HG02588 (cell line): ENCODE data around the gene GRIK4.

Experiments used
- ATAC-seq: cut with Tn5 transposase; IDR thresholded peaks from one replicate; pipeline ENCODE4 v1.9.1; 2021; ENCODE audit warnings: mild to moderate bottlenecking, moderate library complexity; ENCODE audit not compliant: unreplicated experiment

The GRIK4 gene

DNA sequence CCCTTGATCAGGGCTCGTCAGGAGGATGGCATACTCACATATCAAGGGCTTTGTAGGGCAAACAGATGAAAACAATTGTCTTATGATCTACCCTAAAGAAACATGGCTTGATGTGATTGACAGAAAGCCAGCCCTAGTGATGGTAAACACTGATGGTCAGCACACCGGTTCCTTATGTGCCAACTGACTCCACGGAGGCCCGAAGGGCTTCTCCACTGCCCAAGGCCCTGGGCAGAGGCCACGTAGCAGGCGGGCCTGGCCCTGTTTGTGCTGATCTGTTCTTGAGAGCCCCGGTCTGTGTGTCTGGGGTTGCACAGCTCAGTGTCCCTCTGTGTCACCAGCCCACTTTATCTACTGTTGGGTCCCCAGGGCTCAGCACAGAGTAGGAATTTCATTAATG, 115.2 kb downstream of the GRIK4 start:
- ATAC-seq, result no peak

DNA sequence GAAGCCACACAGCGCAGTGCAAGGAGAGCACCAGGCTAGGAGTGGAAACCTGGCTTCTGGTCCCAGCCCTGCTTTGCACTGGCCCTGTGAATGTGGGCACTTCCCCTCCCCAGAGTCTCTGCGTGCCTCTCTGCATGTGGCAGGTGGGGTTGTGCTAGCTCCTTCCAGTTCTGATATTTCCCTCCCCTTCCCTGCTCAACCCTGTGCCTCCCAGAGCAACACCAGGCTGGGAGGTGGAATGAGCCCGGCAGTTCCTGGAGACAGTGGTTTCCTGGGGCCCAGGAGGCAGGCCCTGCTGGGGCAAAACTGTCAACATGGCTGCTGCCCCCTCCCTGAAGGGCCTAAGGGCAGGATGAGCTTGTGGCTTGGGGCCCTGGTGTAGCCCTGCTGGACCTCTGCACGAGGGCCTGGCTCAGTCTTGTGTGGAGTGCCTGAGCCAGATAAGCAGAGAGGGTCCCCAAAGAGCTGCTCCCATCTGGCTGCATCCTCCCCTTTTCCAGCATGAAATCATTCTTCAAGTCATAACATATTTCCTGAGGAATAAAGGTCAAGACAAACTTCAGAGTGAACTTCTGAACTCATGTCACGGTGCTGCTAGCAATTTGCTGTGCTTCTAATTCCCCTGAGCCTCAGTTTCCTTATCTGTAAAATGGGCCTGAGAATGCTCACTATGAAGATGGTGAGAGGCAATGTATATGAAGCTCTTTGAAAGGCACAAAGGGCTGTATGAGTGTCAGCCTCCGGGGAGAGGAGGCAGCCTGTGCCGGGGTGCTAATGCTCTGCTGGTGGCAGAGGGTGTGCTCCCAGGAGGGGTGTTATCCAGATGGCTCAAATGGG, 116.0 kb downstream of the GRIK4 start:
- no peak for ATAC-seq

DNA sequence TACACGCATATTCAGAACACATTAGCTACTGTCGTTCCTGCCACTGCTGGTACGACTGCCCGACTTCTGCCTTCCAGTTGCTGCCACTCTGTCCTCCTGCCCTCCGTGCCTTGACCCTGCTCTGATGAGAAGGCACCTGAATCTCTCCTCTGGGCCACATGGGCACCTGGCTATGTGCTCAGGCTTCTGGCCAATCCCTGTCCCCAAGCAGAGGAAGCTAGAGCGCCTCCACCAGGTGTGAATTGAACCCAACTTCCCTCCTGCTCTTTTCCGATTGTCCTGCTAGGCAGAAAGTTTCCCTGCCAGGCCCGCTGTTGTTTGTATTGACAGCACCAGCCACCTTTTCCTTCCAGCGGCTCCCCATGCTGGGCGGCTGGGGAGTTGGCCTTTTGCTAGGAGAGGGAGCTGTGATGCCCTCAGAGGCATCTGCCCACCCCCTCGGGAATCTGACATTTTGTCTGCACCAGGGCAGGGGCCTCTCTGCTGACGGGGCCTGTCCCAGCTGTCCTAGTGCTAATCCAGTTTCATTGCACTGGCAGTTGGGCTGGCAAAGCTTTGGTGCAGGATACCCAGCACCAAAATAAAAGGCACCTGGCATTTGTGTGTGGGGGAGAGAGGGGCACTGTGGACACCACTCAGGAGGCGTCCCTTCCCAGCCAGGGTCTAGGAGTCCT, 118.0 kb downstream of the GRIK4 start:
- no peak for ATAC-seq

DNA sequence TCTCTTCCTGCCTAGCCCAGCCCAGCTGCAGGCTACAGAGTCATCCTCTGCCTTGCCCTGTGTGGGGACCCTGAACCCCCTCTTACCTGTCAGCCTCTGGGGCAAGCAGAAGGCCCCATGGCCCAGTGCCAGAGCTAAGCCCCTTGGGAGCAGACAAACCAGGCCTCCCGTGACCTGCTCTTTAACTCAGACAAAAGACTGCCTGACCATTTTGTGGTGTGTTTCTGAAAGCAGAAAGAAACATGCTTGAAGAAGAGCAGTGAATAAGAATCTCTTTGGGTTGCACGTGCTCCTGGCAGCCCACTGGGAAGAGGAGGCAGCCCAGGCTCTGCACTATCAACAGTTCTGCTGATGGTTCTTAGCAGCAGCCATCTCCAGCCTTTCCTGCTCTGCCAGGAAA, 118.6 kb downstream of the GRIK4 start:
- ATAC-seq, result no peak

DNA sequence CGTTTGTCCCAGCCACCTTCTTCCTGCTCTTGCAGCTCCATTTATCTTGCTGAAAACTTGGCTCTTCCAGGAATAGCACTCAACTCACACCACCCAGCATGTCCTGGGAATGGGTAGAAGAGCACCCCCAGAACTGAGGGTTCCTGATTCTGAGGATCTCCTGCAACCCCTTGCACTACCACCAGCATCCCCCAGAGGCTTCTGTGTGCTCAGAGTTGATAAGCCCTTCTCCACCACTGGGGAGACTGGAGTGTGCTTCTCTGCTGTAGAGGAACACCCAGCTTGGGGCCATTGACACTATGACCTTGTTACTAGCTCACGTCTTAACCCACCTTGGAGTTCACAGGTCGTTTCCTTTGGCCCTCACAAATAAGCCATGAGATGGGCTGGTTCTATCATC, 121.0 kb downstream of the GRIK4 start:
- no peak for ATAC-seq

DNA sequence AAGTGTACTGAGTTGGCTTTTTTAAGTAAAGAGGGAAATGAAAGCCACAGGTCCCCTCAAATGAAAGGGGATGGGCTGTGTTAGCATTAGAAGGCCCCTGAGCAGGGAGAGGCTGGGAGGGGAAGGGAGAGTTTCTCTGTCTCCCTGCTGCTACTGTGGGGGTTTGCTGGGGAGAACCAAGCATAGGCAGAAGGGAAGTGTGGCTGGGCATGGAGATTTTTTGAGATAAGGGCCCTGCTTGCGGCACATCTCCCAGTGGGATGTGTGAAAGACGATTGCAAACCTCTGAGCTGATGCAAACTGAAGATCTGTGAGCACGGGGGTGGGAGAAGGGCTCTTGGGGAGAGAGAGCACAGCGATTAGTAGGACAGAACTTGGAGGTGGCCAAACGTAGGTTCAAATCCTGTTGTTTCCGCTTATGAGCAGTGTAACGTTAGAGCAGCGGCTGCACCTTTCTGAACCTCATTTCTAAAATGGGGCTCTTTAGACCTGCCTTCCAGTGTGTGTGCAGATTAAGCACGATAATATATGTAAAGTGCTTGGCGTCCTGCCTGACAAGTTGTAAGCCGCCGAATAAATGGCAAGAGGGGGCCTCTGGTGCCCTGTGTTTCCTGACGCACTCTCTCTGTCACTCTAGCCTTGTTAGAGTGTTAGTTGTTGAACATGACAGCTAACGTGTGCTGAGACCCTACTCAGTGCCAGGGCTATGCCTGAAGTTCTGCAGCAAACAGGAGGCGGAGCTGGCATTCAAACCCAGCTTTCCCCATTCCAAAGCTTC, 122.3 kb downstream of the GRIK4 start:
- ATAC-seq, result no peak

DNA sequence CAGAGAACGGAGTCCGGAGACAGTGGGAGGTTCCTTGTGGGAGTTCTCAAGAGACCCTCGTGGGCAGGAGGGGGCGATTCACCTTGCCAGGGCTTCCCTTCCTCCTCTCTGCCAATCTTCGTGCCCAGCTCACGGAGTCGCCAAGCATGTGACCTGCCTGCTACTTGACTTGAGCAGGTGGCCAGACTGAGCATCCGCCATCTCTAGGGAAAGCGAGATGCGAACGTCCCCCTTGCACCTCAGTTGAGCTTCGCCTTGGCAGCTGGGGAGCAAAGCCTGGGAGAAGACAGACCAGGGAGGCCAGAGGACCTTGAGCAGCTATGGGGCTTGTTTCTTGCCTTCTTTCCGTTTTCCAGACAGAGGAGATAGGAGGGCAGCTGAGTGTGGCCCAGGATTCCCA, 123.2 kb downstream of the GRIK4 start:
- no peak for ATAC-seq

DNA sequence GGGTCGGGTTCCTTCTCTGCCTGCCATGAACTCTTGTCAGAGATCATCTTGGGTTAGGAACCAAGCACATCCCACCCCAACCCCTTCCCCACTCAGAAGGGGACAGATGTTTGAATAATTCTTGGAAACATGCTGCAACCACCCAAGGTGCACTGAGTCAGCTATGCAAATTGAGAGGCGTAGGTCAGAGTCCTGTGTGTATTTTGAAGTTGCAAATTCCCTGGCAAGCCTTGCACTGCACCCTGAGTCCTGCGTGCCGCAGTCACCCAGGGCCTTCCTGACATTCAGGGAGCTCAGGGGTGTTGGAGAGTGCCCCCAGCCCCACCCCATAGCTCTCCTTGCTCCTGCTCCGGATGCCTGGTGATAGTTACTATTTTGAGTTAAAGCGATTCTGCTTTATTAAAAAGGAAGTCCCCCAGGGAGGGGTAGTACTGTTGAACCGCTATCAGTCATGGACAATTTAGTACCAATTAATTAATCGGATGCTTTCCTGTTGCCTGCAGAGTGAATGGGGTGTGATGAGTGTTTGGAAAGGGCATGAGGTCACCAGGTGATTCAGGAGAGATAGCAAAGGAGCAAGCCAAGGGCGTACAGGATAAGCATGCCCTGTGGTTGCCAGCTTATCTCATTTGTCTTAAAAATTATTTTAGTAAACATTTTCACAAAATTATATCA, 123.7 kb downstream of the GRIK4 start:
- ATAC-seq, result no peak

DNA sequence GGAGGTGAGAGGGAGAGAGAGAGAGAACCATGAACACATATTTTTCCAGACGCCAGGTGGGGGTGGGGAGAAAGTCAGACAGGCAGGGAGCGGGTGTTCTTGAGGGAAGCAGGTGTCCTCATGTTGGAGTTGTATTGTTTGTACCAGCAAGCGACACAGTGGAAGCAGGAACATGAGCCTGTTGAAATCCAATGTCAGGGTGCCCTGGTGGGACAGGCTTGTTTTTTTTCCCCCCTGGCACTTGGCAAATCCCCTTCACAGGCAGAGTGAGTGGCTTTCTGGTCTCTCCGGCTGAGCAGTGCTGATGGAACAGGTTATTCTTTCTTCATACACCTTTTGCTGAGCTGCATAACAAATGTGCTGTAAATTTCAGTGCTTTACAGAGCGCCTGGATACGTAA, 125.6 kb downstream of the GRIK4 start:
- ATAC-seq, result no peak

DNA sequence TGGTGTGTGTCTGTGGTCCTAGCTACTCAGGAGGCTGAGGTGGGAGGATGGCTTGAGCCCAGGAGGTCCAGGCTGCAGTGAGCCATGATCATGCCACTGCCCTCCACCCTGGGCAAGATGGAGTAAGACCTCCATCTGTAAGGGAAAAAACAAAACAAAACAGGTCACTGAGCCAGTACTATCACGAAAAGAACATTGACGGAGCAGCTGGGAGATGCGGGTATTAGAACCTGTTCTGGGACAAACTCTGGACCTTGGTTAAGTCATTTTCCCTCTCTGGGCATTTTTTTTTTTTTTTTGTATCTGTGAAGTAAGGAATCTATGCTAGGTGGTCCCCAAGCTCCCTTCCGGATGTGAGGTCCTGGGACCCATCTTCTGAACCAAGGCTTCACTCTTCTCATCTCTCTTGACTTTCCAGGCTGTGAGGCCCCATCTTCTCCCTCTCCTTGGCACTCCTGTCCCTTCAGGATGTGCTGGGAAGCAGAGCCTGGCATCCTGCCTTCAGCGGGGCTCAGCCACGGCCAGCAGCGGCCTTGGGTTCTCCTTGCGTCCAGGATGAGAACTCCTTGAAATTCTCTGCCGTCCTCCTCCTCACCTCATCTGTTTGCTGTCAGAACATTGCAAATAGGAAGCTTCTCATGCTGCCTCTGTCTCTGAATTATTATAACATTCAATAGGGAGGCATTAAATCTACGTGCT, 130.8 kb downstream of the GRIK4 start:
- no peak for ATAC-seq

DNA sequence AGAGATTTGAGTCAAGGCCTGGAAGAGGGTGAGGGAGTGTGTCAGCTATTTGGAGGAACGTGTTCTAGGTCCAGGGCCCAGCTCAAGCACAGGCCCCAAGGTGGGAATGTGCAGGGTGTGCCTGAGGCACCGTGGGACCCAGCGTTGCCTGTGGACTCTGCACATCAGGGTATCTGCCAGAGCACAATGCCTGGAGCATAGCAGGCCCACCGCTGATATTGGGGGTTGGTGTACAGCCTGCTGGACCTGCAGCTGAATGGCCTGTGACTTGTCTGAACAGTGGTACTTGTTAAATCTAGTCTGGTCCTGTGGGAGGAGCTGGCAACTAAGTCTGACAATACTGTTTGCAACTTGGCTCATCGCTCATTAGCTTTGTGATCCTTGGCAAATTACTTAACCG, 131.7 kb downstream of the GRIK4 start:
- ATAC-seq, result no peak

DNA sequence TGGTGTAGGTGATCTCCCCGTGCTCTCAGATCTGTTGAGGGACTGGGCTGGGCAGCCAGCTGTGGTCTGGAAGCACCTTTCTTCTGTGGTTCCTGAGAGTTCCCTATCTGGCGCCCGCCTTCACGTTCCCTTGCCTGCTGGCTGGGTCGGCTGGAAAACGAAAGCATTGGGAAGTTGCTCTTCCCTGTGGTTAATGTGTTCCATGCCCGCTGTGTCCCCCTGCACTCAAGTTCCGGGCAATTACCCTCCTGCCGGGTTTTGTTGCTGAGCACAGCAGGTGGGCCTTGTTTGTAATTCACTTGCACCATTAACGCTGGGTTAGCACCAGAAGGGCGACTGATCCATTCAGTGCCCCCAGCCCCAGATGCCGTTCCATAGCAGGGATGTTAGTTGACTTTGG, 134.1 kb downstream of the GRIK4 start:
- ATAC-seq, result no peak

DNA sequence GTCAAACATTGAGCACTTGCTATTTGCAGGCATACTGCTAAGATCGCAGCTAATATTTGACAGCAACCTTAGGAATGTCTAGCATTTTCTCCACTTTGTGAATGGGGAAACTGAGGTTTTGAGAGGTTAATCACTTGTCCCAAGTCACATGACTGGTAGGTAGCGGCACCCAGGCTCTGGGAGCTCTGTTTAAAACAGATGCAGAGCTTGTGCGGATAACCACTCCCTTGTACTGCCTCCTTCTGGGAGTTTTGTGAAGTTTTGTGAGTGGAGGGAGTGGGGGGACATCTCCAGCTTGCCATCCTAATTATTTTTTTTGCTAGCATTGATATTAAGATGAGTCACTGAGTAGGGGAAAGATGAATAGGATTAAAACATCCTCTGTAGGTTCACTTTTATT, 134.7 kb downstream of the GRIK4 start:
- no peak for ATAC-seq

DNA sequence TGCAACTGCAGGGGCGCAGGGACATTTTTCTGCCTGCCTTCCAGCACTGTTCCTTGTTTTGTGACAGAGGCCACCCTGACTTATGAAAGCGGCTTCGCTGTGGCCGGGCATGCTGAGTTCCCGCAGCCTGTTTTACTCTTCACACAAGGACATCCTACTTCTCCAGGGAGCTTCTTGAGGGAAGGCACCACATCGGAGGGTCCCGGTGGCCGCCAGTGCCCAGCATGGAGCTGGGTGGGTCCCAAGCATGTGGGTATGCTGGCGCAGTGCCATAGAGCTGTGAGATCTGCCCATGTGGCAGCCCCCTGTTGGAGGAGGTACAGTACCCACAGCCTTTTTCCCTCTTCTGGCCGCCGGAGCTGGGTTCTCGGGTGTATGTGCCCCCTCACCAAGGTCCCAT, 136.1 kb downstream of the GRIK4 start:
- no peak for ATAC-seq

DNA sequence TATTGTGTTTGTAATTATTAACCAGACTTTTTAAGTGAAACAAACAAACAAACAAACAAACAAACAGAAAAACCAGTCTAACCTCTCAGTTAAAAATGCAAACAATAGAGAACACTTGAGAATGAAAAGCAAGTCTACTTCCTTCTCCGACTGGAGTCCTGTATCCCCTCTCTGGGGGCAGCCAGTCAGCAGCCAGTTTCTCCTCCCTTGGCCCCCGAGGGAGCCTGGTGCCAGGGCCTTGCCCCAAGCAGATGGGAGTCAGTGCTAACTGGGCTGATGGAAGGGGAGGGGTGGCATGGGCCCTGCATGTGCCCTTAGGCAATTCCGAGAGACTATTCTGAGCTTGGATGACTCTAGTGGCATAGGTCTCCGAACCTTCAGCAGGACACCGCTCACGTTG, 137.2 kb downstream of the GRIK4 start:
- ATAC-seq, result no peak

DNA sequence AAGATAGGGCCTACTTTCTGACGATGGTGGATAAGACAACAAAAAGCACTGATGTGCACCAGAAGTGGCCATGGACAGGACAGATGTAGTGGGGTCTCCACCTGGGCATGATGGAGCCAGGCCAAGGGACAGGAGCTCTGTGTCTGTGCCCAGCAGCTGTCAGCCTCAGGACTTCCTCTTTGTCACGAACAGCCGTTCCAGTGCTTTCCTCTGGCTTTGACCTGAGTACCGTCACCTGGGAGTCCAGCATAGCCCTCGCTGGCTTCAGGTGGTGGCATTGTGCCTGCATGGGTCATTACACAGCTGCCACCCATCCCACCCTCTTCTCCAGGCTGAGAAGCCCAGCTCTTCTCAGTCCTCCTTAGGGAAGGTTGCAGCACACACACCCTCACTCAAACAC, 137.8 kb downstream of the GRIK4 start:
- no peak for ATAC-seq

DNA sequence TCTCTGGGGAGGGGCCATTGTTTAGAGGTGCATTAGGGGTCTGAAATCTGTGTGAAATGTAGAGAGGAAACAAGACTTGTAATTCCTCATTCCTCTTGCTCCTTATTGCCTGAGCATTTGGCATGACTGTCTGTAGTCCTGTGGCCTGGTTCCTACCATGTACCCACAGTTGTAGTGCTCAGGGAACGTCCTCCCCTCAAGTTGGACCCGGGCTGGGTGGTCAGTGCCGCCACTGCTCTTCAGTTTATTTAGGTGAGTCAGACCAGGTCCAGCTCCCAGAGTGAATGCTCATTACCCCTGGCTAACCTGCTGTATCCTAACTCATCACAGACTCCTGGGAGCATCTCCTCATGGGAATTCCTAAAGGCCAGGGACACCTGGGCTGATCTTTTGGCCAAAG, 139.8 kb downstream of the GRIK4 start:
- no peak for ATAC-seq

DNA sequence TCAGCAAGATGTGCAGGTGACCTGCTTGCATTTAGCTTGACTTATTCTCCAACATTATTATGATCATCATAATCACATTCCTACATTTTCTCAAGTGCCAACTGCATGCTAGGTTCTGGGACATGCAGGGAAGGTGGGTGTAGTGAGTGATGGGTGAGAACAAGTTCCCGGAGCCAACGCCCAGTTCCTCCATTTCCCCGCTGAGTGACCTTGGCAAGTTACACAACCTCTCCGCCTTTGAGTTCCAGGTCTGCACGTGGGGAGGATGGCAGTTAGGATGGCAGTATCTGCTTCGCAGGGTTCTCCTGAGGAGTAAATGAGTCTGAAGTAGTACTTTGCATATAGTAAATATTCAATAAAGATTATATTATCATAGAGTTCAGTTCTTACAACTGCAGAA, 140.3 kb downstream of the GRIK4 start:
- no peak for ATAC-seq

DNA sequence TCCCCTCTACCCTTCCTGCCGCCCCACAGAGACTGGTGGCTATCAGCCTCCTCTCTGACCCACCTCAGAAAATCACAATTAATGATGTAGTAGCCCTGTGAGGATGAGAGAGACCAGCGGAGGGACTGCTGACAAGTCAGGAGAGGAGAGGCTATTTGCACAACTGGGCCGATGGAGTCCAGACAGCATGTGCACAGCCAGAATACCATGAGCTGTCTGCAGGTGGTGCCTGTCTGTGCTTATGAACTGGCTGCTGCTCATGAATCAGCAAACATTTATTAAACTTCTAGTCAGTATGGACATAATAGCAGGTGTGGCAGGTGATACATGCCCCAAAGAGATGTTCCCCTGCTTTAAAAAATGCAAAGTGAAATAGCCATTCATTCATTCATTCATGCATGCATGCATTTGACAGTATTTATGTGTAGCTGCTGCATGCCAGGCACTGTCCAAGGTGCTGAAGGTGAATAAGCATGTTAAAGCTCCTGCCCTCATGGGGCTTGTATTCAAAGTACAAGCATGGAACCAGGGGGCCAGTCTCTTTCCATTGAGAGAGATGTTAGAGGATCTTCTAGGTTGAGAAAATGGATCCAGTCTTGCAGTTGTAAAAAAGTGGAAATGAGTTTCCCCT, 141.3 kb downstream of the GRIK4 start:
- no peak for ATAC-seq

DNA sequence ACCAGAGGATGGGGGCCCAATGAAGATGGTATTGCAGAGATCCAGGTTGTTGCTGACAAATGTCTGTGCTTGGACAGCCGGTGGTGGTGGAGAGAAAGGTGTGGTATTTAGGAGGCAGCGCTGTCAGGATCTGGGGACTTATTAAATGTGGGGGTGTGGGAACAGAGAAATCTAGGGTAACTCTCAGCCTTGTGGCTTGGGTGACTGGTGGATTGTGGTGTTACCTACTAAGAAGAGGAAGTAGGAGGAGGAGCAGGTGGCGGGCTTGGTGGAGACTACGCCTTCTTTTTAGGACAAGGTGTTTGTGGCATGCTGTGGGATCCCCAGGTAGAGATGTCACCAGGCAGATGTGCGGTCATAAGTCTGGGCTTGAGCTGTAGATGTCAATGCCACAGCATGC, 144.0 kb downstream of the GRIK4 start:
- no peak for ATAC-seq
